K562 (cell line): ENCODE measurements around the gene RNF126. TPM values are rescaled to one million over a fixed set of nuclear protein-coding genes. Genes with fewer than 3 reads are reported as not detected.

Source experiments
- ATF7 ChIP-seq: fragments of 450-650 bp; IDR thresholded peaks from 2 replicates; pipeline ENCODE4 v1.7.1; 2014; ENCODE audit warnings: mild to moderate bottlenecking, moderate library complexity
- BCL6 ChIP-seq: fragments of 250-450 bp; sonication (Bioruptor Pico); IDR thresholded peaks from 2 replicates; pipeline ENCODE4 v1.4.0; 2020
- BHLHE40 ChIP-seq: IDR thresholded peaks from 2 replicates; pipeline ENCODE4 v1.6.1; 2011; ENCODE audit warnings: low read length, improper control_type of control experiment
- E2F4 ChIP-seq: sonication (generic); formaldehyde crosslinking; IDR thresholded peaks from 2 replicates; pipeline ENCODE4 v1.8.0; 2022; ENCODE audit warnings: mild to moderate bottlenecking, low read depth, missing genetic modification reagents
- FOXP1 ChIP-seq: sonication (generic); formaldehyde crosslinking; IDR thresholded peaks from 2 replicates; pipeline ENCODE4 v1.8.0; 2022; ENCODE audit warnings: mild to moderate bottlenecking, missing genetic modification reagents
- MAFF ChIP-seq: IDR thresholded peaks from 2 replicates; pipeline ENCODE4 v1.6.1; 2012; ENCODE audit warnings: low read length, improper control_type of control experiment
- NFIC ChIP-seq: fragments of 450-650 bp; IDR thresholded peaks from 2 replicates; pipeline ENCODE4 v1.6.1; 2017; ENCODE audit warnings: mild to moderate bottlenecking, inconsistent platforms
- NR4A1 ChIP-seq, 2 experiments: fragments of 250-450 bp in 1 of 2; fragments of 450-650 bp in 1 of 2; sonication (Bioruptor Pico) in 1 of 2; IDR thresholded peaks; 2 replicates each; pipeline versions ENCODE4 v1.4.0 to v1.6.1; 2016 to 2020; ENCODE audit warnings: mild to moderate bottlenecking in 2 of 2, missing compliant biosample characterization in 1 of 2, missing genetic modification characterization in 1 of 2, moderate library complexity in 1 of 2
- OTX1 ChIP-seq: fragments of 450-650 bp; formaldehyde crosslinking; IDR thresholded peaks from 2 replicates; pipeline ENCODE4 v1.4.0; 2022; ENCODE audit warnings: mild to moderate bottlenecking
- PML ChIP-seq: IDR thresholded peaks from 2 replicates; pipeline ENCODE4 v1.6.1; 2012; ENCODE audit warnings: low read length, inconsistent platforms
- POLR3A ChIP-seq: IDR thresholded peaks from 2 replicates; pipeline ENCODE4 v1.6.1; 2011; ENCODE audit warnings: borderline replicate concordance, mild to moderate bottlenecking, moderate library complexity; ENCODE audit not compliant: insufficient read length, insufficient read depth; ENCODE audit errors: extremely low read depth
- PRMT5 ChIP-seq: sonication (generic); formaldehyde crosslinking; IDR thresholded peaks from 2 replicates; pipeline ENCODE4 v1.5.0; 2020; ENCODE audit warnings: missing genetic modification reagents
- RBM39 ChIP-seq: fragments of 200-400 bp; formaldehyde crosslinking; optimal IDR thresholded peaks from 2 replicates; pipeline ENCODE3; 2018; ENCODE audit warnings: low read depth, low read length
- SNIP1 ChIP-seq: fragments of 450-650 bp; IDR thresholded peaks from 2 replicates; pipeline ENCODE4 v1.7.1; 2017; ENCODE audit warnings: low read depth, mild to moderate bottlenecking
- TGIF2 ChIP-seq: sonication (generic); formaldehyde crosslinking; IDR thresholded peaks from 2 replicates; pipeline ENCODE4 v1.8.1; 2022; ENCODE audit warnings: mild to moderate bottlenecking, missing genetic modification reagents, moderate library complexity
- ZC3H4 ChIP-seq: sonication (generic); formaldehyde crosslinking; IDR thresholded peaks from 2 replicates; pipeline ENCODE4 v1.9.0; 2021; ENCODE audit warnings: missing genetic modification reagents, borderline replicate concordance
- ZNF146 ChIP-seq: IDR thresholded peaks from one replicate; pipeline ENCODE4 v1.6.1; 2018; ENCODE audit warnings: missing compliant biosample characterization; ENCODE audit not compliant: unreplicated experiment
- polyA plus RNA-seq, 8 experiments: library from polyadenylated mRNA; depleted of rRNA in 4 of 8; stranded (reverse) in 5 of 8; unstranded in 3 of 8; fragments of >200 nt; fragmentation: Nextera tagmentation in 2 of 8; fragmentation: Illumina TruSeq in 1 of 8; extraction: Ambion mirVana in 2 of 8; extraction: Trizol in 1 of 8; gene quantifications; 2 replicates each; pipeline versions ENCODE4 v1.2.1 to v1.2.3, GENCODE V29; 2011 to 2014; ENCODE audit warnings: inconsistent platforms in 1 of 8, missing spikeins in 1 of 8
- total RNA-seq, 7 experiments: library from RNA; depleted of rRNA in 6 of 7; stranded (reverse); fragments of >200 nt in 6 of 7; fragmentation: Illumina TruSeq in 2 of 7; extraction: Trizol in 2 of 7; gene quantifications; 2 replicates each; pipeline versions ENCODE4 v1.2.1 to v1.2.3, GENCODE V29; 2011 to 2021; ENCODE audit warnings: low replicate concordance in 1 of 7
- TF ChIP-seq, protein P1 (sequence below): IDR thresholded peaks from 2 replicates; pipeline ENCODE4 v1.6.1; 2011; ENCODE audit warnings: borderline replicate concordance, low read depth, mild to moderate bottlenecking, moderate library complexity, low read length; ENCODE audit not compliant: insufficient read depth, poor library complexity, severe bottlenecking
- TF ChIP-seq, protein P2 (sequence below): fragments of 450-650 bp; formaldehyde crosslinking; IDR thresholded peaks from 2 replicates; pipeline ENCODE4 v1.4.0; 2022; ENCODE audit warnings: missing genetic modification characterization
- TF ChIP-seq, protein P3 (sequence below): sonication (generic); formaldehyde crosslinking; IDR thresholded peaks from 2 replicates; pipeline ENCODE4 v1.8.0; 2022; ENCODE audit warnings: mild to moderate bottlenecking, missing genetic modification reagents

RNF126 gene
- total and polyA plus RNA-seq, 9 of the 15 experiments (the other 6 are each of a cell fraction or from before 2014, with no cell fraction given) = 0.27 to 101 (median 12.3) TPM

DNA sequence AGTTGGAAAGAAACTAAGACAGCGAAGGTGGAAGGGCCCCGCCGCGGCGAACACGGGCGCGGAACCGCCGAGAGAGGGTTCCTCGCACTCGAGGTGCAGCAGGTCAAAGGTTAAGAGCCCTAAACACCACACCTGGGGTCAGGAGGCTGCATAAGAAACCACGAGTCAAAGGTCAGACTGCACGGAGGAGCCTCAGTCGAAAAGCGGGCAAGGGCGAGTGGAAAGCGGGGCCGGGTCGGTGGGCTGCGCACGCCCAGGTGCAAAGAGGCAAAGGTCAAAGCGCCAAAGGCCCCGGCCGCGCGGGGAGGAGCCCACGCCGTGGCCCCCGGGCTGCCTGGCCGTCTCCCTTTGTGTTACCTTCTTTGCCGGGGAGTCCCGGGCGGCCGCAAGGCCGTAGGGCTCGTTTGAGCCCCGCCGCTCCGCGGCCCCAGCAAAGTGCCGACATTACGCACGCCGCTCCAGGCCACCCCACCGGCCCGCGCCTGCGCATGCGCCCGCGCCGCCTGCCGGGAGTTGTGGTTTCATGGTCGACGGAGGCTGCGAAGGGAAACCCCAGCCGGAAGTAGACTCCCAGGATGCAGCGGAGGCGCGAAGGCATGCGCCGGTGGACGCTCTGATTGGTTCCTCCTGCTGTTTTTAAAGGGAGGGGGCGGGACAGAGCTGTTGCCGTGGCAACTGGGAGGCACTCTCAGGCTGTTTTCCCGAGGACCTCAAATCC is 29.8 kb downstream of the RNF126 start, which contains the start of gene POLRMT (continued):
- TF ChIP-seq TGIF2 (CRISPR knock-in tag) = no peak
- TF ChIP-seq, protein P1, sequence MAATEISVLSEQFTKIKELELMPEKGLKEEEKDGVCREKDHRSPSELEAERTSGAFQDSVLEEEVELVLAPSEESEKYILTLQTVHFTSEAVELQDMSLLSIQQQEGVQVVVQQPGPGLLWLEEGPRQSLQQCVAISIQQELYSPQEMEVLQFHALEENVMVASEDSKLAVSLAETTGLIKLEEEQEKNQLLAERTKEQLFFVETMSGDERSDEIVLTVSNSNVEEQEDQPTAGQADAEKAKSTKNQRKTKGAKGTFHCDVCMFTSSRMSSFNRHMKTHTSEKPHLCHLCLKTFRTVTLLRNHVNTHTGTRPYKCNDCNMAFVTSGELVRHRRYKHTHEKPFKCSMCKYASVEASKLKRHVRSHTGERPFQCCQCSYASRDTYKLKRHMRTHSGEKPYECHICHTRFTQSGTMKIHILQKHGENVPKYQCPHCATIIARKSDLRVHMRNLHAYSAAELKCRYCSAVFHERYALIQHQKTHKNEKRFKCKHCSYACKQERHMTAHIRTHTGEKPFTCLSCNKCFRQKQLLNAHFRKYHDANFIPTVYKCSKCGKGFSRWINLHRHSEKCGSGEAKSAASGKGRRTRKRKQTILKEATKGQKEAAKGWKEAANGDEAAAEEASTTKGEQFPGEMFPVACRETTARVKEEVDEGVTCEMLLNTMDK = no peak
- no peak for TF ChIP-seq SNIP1
- no peak for TF ChIP-seq ZNF146
- TF ChIP-seq BCL6 (CRISPR knock-in tag) = no peak
- TF ChIP-seq, protein P2, sequence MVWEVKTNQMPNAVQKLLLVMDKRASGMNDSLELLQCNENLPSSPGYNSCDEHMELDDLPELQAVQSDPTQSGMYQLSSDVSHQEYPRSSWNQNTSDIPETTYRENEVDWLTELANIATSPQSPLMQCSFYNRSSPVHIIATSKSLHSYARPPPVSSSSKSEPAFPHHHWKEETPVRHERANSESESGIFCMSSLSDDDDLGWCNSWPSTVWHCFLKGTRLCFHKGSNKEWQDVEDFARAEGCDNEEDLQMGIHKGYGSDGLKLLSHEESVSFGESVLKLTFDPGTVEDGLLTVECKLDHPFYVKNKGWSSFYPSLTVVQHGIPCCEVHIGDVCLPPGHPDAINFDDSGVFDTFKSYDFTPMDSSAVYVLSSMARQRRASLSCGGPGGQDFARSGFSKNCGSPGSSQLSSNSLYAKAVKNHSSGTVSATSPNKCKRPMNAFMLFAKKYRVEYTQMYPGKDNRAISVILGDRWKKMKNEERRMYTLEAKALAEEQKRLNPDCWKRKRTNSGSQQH (CRISPR knock-in tag) = no peak
- TF ChIP-seq, protein P3, sequence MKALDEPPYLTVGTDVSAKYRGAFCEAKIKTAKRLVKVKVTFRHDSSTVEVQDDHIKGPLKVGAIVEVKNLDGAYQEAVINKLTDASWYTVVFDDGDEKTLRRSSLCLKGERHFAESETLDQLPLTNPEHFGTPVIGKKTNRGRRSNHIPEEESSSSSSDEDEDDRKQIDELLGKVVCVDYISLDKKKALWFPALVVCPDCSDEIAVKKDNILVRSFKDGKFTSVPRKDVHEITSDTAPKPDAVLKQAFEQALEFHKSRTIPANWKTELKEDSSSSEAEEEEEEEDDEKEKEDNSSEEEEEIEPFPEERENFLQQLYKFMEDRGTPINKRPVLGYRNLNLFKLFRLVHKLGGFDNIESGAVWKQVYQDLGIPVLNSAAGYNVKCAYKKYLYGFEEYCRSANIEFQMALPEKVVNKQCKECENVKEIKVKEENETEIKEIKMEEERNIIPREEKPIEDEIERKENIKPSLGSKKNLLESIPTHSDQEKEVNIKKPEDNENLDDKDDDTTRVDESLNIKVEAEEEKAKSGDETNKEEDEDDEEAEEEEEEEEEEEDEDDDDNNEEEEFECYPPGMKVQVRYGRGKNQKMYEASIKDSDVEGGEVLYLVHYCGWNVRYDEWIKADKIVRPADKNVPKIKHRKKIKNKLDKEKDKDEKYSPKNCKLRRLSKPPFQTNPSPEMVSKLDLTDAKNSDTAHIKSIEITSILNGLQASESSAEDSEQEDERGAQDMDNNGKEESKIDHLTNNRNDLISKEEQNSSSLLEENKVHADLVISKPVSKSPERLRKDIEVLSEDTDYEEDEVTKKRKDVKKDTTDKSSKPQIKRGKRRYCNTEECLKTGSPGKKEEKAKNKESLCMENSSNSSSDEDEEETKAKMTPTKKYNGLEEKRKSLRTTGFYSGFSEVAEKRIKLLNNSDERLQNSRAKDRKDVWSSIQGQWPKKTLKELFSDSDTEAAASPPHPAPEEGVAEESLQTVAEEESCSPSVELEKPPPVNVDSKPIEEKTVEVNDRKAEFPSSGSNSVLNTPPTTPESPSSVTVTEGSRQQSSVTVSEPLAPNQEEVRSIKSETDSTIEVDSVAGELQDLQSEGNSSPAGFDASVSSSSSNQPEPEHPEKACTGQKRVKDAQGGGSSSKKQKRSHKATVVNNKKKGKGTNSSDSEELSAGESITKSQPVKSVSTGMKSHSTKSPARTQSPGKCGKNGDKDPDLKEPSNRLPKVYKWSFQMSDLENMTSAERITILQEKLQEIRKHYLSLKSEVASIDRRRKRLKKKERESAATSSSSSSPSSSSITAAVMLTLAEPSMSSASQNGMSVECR (CRISPR knock-in tag) = peak; percentile 47; the same call in 1 of the 2 replicates
- TF ChIP-seq MAFF = no peak
- TF ChIP-seq POLR3A = no peak
- peak; percentile 52; the same call in 1 of the 2 replicates for TF ChIP-seq ATF7
- TF ChIP-seq OTX1 (CRISPR knock-in tag) = no peak
- no peak for TF ChIP-seq ZC3H4 (CRISPR knock-in tag)
- no peak for TF ChIP-seq E2F4 (CRISPR knock-in tag)
- TF ChIP-seq NR4A1 (CRISPR knock-in tag; IDR thresholded peaks at IDR 0.05) = no peak
- TF ChIP-seq NR4A1 (tag; IDR thresholded peaks at IDR 0.05) = no peak
- TF ChIP-seq BHLHE40 = 0 out of 2 replicates have a peak, but pooled peaks have one; percentile 5
- peak; percentile 21; the same call in 1 of the 2 replicates for TF ChIP-seq PML
- no peak for TF ChIP-seq RBM39
- TF ChIP-seq FOXP1 (CRISPR knock-in tag) = no peak
- TF ChIP-seq NFIC = no peak
- no peak for TF ChIP-seq PRMT5 (CRISPR knock-in tag)
